Subcutaneous adipose tissue (tissue), 4 donors: Measurements from ENCODE around the gene IL4R. TPM values are rescaled to one million over a fixed set of nuclear protein-coding genes. Genes with fewer than 3 reads are reported as not detected.

Source experiments
- total RNA-seq, 4 donors: library from RNA; depleted of rRNA; stranded (reverse); fragments of >200 nt; gene quantifications; one replicate each; pipeline ENCODE4 v1.1.0, GENCODE V29; 2016
- TF ChIP-seq, protein P1 (sequence below): fragments of 450-650 bp; IDR thresholded peaks from one replicate; pipeline ENCODE4 v1.5.1; 2016; ENCODE audit warnings: low read depth, mild to moderate bottlenecking, control low read depth, antibody characterized with exemption, moderate library complexity

IL4R gene
- total RNA-seq, 4 donors from 2014 or later, result 14.7 to 37.3 (median 30.4) TPM

DNA sequence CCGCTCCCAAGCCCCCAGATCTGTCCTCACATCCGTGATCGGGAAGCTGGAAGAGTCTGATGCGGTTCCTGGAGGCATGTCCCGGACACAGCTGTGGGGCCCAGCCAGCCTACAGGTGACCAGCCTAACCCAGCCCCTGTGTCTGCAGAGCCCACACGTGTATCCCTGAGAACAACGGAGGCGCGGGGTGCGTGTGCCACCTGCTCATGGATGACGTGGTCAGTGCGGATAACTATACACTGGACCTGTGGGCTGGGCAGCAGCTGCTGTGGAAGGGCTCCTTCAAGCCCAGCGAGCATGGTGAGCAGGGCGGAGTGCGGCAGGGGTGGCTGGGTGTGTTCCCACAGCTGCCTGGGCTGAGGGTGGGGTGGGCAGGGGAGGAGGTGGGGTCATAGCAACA lies 30.9 kb downstream of the IL4R start:
- TF ChIP-seq, protein P1, sequence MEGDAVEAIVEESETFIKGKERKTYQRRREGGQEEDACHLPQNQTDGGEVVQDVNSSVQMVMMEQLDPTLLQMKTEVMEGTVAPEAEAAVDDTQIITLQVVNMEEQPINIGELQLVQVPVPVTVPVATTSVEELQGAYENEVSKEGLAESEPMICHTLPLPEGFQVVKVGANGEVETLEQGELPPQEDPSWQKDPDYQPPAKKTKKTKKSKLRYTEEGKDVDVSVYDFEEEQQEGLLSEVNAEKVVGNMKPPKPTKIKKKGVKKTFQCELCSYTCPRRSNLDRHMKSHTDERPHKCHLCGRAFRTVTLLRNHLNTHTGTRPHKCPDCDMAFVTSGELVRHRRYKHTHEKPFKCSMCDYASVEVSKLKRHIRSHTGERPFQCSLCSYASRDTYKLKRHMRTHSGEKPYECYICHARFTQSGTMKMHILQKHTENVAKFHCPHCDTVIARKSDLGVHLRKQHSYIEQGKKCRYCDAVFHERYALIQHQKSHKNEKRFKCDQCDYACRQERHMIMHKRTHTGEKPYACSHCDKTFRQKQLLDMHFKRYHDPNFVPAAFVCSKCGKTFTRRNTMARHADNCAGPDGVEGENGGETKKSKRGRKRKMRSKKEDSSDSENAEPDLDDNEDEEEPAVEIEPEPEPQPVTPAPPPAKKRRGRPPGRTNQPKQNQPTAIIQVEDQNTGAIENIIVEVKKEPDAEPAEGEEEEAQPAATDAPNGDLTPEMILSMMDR, result no peak

DNA sequence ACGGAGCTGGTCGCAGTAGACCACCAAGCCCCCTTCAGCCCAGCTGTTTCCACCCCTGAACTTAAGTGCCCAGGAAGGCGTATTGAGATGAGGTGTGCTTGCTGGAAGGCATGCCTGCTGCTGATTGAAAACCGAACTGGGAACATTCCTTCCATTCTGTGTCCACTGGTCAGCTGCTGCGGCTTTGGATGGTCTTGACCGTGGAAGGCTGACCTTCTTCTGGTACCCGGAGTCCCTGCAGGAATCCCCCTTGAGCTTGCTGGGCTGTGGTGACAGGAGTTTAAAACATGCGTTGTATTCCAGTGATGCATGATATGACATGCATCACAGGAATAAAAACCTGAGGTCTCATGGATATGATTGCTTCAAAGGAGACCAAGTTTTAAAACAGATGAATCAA lies 31.4 kb downstream of the IL4R start:
- TF ChIP-seq, protein P1, result no peak

DNA sequence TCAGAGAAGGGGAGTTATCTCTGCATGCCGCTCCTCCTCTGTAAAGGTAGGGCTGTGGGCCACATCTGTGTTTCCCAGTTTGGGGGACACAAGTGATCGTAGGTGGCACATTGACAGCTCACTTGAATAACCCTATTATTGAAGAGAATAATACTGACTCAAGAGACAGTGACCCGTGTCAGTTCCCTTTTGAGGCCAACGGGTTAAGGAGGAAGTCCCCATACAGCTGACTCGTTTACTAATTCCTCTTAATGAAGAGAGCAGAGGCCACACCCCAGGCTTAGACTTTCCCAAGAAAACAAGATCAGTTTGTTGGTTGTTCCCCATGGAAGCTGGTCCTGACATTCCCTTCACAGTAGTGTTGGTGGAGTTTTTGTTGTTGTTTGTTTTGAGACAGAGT lies 33.0 kb downstream of the IL4R start:
- TF ChIP-seq, protein P1, result no peak

DNA sequence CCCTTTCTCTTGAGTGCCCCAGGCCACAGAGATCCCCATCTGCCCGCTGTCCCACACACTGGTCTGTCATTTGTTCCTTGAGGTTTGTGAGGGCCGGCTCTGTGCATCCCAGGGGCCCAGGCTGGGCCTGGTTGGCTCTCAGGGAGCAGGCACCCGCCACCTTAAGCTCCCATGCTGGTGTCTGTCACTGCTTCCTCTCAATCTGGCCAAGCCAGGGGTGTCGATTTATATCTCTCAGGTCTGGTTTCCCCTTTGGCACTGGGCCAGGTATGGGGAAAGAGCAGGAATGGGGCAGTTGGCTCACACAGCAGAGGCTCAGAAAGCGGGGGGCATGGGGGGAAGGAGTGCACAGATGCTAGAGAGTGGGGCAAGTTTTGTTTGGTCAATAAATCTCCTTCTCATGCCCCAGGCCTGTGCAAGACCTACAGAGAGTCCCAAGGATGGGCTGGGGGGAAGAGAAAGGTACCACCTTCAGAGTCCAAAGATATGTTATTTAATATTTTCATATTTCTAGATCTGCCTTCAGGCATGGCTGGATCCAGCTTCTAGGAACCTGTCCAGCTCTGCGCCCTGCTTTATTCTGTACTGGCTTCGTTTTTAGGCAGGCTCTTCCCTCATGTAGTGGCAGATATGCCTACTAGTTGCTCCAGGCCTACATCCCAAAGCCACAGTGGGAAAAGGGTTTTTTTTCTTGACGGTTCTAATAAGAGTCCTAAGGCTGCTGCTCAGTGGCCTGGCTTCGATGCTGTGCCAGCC lies 34.3 kb downstream of the IL4R start:
- TF ChIP-seq, protein P1, result no peak

DNA sequence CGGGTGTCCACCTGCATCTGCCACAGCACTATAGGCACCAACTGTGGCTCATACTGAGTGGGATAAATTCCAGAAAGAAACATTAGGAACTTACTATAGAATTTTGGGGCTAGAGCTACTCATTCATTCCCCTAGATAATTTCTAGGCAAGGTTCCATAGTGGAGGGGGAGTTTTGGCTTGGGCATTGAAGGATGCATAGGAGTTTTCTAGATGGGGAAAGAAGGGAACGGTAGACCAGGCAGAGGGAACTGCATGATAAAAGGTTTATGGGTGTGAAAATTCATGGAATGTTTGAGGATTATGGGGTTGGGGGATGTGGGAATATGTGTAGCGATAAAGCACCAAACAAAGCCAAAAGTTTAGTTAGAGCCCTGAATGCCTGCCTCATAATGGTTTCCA lies 35.5 kb downstream of the IL4R start:
- TF ChIP-seq, protein P1, result no peak

DNA sequence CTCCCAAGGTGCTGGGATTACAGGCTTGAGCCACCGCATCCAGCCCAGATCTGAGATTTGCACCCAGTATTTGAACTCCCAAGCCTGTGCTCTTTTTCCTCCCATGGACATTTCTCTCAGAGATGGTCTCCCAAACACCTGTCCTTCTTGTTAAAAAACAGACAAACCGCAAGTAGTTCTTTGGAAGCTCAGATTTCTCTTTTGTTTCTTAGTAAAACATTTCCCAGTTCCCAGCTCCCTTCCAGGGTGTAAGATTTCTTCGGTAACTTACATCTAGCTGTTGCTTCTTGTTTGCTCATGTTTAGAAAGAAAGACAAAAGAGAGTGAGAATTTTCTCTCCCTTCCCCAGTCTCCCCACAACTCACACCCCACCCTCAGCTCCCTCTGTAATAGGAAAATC lies 36.2 kb downstream of the IL4R start:
- TF ChIP-seq, protein P1, result no peak

DNA sequence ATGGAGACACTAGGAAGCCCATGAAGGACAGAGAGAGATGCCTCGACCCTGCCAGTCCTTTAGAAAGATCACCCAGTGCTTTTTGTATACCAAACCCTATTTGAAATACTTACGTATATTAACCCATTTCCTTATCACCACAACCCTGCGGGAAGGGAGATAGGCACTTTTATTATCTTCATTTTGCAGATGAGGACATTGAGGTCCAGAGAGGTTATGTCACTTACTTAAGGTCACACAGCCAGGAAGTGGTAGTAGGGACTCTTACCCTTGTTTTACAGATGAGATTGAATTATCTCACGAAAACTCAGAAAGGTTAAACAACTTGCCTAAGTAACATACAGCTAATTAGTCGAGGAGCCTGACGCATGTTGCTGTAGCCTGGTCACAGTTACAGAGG lies 38.2 kb downstream of the IL4R start:
- TF ChIP-seq, protein P1, result no peak
